Measurements from ENCODE around the gene WFIKKN2.

Gene WFIKKN2

DNA sequence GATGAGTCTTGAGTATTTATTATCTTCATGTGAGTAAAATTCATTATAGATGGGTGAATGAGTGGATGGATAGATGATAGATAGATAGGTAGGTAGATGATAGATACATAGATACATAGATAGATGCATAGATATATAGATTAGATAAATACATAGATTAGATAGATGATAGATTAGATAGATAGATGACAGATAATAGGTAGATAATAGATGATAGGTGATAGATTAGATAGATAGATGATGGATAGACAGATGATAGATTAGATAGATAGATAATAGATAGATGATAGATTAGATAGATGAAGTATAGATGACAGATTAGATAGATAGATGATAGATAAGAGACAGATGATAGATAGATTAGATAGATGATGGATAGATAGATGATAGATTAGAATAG, 21.8 kb upstream of the WFIKKN2 start:
- no peak for DNase-seq

DNA sequence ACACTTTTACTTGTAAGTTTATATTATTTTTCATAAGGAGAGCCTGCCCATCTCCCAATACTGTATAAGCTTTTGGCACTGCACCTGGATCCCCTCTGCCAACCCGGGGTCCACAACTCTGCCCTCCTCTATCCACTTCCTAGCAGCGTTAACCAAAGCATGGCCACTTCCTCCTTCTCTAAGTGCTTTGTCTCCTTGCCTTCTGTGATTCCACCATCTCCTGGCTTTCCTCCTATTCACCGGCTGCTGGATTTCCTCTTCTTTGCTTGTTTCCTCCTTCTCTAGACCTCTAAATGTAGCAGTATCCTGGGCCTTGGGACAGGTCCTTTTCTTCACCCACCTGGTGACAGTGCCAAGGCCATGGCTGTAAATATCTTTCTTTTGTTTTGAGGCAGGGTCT, 20.0 kb upstream of the WFIKKN2 start:
- DNase-seq, result no peak

DNA sequence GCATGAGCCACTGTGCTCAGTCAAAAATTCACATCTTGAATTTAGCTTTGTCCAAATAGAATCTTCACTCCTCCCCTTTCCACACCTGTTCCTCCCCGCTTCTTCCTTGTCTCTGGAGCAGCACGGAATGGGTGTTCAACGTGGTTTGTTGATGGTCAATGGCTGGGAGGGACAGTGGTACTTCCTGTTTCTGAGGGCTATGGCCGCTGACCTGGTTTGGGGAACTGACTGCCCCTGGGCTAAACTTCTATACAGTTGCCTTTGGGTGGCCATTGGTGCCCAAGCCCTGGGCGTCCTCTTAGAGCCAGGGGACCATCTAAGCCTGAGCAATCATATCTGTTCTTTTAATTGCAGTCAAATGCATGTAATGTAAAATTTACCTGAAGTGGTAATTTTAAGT, 19.1 kb upstream of the WFIKKN2 start:
- DNase-seq, result no peak

DNA sequence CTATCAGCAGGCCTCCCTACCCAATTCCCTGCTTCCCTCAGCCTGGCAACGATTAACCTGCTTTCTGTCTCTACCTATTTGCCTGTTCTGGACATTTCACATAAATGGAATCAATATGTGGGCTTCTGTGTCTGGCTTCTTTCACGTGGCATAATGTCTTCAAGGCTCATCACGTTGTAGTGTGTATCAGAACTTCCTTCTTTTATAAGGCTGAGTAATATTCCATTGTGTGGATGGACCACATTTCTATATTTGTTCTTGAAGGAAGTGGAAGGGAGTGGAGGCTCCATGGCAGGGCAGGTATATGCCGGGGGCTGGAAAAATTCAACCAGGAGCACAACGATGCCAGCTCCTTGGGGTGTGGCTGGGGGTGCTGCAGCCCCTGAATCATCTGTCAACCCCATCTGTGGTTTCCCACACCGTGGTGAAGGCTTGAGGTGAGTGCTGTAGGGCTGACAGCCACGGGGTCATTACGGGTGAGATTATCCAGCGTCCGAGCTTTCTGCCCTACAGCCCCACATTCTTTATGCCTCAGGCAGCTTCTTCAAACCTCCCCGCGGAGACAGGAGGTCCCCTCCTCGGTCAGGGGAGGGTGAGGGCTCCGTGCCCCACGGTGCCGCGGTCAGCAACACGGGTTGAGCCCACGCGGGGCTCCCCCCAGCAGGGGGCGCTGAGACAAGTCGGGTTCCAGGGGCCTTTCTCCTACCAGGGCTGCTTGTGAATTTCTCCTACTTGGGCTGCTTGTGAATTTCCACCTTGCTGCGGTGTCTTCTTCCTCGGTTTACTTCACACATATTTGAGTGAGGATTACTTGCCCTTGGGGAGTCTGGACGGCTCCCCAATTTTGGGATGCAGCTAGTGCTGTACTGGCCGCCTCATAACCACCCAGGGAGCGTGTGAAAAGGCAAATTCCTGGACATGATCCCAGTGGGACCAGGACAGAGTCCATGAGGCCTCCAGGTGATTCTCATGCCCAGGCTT, 18.3 kb upstream of the WFIKKN2 start:
- peak; percentile 46 for DNase-seq

DNA sequence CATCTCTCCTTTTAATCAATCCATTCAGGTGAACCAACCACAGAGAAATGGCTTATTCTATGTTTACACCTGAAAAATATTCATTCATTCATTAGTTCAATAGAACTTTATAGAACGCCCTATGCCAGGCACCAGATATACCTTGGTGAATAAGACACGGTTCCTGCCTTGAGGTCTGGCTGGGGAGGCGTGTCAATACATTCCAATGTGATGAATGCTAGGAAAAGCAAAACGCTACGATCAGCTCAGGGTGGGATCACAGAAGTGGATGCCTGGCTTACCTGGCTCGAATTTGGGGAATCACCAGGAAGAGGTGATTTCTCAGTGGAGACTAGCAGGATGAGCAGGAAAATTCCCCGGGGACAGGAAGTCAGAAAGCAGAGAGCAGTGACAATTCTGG, 17.5 kb upstream of the WFIKKN2 start:
- no peak for DNase-seq

DNA sequence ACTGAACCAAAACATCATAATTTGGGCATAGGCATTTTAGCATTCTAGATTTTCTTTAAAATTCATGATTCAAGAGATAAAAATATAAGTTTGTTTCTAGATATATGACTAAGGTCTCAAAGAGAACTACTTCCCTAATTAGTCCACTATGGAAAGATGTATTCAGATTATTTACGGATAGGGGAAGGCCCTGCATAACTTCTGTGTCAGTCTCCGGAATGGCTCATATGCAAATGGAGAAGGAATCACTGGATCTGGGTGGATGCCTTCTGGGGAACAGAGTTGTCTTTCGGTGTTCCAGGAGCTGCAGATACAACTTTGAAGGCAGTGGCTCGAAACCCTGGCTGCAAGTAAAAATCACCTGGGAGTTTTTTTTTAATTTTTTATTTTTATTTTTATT, 17.1 kb upstream of the WFIKKN2 start:
- no peak for DNase-seq

DNA sequence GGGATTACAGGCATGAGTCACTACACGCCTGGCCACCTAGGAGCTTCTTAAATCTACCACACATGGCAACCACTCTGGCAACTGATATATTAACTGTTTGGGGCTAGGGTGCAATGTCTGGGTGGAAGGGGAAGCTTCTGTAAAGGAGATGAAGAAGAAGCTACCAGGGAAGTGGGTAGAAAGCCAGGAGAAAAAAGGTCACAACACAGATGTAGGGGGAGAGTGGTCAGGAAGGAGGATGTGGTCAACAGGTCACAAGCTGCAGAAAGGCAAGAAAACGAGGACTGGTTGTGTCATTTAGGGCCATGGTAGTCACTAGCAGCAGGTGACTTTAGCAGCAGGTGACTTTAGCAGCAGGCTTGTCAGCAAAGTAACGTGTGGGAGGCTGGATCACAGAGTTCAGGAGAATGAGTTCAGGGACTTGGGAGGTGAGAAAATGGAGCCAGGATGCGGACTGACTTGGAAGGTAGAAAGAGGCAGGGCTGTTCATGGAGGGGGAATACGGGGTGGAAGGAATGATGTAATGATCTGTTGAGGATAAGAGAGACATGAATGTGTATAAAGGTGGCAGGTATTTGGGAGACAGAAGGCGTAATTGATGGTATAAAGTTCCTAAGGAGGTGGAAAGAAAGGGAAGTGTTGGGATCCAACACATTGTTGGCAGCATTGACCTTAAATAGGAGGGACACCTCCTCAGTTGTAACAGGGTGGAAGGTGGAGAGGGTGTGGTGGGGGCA, 16.3 kb upstream of the WFIKKN2 start:
- no peak for DNase-seq

DNA sequence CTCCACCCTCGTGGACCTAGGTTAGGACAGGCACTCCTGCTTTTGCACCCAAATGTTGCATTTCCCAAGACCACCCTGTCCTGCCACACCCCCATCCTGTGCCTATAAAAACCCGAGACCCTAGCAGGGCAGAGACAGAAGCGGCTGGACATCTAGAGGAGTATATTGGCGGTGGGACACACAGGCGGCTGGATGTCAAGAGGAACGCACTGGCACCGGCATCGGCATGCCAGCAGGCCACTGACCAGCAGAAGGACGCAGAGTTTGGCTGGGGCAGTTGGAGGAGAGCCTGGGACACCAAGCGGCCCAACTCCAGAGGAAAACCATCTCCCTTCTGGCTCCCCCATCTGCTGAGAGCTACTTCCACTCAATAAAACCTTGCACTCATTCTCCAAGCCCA, 14.7 kb upstream of the WFIKKN2 start:
- DNase-seq, result no peak

DNA sequence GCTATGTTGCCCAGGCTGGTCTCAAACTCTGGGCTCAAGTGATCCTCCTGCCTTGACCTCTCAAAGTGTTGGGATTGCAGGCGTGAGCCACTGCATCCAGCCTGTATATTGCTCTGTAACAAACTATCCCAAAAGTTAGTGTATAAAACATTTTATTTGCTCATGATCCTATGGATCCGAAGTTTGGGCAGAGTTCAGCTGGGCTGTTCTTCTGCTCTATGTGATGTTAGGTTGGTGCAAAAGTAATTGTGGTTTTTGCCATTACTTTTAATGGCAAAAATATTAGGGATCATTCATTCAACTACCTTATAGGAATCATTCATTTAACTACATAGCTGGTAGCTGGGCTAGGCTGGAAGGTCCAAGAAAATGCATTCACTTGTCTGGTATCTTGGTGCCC, 12.8 kb upstream of the WFIKKN2 start:
- no peak for DNase-seq

DNA sequence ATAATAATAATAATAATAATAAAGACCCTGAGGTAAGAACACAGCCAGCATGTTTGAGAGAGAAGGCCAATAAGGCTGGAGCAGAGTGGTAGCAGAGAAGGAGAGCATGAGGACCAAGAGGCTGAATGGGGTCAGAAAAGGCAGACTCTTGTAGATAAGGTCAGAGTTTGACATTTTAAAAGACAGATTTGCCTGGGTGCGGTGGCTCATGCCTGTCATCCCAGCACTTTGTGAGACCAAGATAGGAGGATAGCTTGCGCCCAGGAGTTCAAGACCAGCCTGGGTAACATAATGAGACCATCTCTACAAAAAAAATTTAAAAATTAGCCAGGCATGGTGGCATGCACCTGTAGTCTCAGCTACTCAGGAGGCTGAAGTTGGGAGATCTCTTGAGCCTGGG, 11.0 kb upstream of the WFIKKN2 start:
- no peak for DNase-seq

DNA sequence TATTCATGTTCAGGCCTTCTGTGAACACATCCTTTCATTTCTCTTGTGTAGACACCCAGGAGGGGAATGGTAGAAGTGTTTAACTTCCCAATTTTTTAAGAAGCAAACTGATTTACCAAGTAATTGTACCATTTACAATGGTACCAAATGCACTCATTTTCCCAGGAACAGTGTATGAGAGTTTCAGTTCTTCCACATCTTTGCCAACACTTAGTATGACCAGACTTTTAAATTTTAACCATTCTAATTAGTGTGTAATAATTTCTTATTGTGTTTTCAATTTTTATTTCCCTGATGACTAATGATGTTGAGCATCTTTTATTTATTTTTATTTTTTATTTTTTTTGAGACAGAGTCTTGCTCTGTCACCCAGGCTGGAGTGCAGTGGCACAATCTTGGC, 10.2 kb upstream of the WFIKKN2 start:
- no peak for DNase-seq

DNA sequence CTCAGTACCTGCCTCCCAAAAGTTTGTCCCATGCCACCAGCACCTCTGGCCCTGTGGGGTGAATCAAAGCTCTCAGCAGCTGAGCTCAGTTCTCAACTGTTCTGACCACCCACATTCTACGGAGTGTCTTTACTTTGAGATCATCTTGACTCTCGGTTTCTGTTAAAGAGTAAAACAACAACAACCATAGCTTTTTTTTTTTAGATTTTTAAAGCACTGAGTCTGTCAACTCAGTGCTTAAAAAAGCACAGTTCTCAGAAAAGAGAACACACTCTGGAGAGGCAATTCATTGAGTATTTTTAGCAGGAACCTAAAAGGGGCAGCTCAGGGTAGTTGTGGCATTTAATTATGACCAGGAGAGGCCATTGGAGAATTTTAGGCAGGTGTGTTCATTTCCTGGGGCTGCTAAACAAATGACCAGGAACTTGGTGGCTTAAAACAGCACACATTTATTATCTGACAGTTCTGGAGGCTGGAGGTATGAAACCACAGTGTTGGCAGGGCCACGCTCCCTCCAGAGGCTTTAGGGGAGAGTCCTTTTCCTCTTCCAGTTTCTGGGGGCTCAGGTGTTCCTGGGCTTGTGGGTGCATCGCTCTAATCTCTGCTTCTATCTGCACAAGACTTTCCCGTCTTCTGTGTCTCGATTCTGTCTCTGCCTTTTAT, 6.7 kb upstream of the WFIKKN2 start:
- no peak for DNase-seq

DNA sequence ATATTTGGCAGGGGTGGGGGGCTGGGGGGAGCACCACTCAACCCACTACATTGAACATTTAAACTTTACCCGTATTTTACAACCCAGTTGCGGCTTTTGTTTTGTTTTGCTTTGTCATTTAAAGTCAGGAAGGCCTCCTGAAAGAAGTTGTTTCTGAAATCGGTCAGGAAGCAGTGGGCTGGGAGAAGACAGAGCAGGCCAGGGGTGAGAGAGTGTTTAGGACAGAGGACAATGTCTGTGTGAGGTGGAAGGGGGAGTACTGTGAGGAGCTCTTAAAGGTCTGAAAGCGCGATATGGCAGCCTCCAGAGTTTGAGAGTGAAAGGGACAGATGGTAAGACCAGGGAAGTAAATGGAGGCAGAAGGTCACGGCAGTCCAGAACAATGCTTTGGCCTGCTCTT, 6.1 kb upstream of the WFIKKN2 start:
- DNase-seq, result no peak

DNA sequence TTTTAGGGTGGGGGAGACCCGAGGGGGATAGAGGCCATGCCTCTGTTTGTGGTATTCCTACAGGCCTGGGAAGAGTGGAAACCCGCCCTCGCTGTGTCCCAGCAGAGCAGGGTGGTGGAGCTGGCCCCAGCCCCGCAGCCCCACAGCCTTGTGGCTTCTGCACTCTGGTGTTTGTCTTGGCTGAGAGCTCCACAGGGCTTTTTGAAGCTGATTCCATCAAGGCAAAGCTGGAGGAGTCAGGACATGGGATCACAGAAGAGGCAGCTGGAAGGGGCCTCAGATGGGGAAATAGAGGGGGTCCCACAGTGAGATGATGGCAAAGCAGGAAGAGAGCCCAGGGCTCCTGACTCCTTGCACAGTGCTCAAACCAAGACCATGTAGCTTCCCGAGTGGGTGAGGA, 5.0 kb upstream of the WFIKKN2 start:
- DNase-seq, result no peak

DNA sequence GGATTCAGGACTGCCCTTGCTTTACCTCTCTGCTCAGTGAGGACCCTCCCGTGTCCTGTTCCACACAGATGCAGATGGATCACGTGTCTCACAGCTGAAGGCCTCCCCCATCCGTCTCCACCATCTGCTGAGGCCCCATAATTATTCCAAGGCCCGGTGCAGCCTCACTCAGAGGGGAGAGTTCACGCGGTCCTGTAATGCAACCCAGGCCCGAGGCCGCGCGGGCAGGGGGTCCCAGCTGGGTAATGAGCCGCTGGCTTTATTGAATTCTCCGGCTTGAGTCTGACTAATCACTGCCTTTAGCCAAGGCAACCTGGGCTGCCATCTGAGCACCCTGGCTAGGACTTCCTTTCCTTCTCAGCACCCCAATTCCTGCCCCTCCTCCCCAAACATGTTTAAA, 4.4 kb upstream of the WFIKKN2 start:
- DNase-seq, result no peak

DNA sequence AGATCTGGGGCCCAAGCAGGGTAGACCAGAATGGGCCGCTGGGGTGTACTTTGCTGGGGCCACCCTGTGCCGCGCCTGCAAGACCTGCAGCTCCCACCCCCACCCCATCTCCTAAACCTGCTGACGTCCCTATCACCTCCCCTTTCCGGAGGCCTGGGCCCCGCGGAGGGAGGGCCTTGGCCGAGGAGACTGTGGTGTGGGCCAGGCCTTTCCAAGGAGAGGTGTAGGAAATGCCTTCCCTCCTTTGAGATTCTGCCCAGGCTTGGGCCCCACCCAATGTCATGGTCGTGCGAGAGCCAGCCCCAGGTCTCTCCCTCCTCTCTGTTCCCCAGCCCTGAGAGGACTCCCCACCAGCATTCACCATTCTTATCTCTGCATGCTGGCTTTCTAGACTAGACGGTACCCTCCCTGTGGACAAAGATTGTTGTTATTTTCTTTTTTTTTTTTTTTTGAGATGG, 3.9 kb upstream of the WFIKKN2 start:
- DNase-seq, result no peak

DNA sequence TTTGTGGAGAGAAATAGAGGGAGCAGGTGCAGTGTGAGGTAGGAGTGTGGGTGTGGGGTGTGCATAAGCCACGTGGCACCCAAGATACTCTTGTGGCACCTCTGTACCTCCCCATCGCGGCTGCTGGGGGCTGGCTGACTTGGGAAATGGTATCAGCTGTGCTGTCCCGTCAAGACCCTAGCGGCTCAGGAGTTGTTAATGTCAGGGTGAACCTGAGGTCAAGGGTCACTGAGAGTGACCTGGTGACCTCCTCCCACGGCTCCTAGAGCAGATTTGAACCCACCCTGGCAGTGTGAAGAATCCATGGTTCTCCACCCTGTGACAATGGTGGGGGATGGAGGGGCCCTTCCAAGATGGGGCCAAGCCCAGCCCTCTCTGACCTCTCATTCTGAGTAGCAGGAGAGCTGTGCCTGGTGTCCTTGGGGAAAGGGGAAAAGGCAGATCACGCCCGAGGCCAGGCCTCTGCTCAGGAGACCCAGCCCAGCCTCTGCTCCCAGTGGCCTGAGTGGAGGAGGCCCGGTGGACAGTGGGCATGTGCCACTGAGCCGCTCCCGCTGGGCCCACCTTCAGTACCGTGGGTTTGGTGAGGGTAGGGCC, 3.0 kb upstream of the WFIKKN2 start:
- no peak for DNase-seq

DNA sequence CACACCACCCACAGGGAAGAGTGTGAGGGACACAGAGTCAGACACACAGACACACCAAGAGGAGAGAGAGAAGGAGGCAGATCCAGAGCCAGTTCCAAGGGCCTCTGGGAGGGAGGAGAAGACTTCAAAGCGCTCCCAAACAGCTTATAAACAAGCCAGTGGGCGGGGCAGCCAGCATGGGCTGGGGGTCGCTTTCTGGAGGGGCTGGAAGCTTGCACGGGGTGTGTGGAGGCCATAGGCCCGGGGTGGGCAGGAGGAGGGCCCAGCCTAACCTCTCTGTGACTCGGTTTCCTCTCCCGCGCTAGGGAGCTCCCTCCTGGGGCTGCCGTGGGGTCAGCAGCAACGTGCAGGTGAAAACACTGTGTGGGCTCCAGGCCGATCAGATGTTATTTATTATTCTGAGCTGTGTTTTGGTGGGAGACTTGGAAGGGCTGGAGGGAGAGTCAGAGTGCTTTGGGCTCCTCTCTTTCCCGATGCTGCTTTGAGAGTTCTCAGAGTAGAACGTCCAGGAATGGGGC, 2.5 kb upstream of the WFIKKN2 start:
- DNase-seq, result no peak

DNA sequence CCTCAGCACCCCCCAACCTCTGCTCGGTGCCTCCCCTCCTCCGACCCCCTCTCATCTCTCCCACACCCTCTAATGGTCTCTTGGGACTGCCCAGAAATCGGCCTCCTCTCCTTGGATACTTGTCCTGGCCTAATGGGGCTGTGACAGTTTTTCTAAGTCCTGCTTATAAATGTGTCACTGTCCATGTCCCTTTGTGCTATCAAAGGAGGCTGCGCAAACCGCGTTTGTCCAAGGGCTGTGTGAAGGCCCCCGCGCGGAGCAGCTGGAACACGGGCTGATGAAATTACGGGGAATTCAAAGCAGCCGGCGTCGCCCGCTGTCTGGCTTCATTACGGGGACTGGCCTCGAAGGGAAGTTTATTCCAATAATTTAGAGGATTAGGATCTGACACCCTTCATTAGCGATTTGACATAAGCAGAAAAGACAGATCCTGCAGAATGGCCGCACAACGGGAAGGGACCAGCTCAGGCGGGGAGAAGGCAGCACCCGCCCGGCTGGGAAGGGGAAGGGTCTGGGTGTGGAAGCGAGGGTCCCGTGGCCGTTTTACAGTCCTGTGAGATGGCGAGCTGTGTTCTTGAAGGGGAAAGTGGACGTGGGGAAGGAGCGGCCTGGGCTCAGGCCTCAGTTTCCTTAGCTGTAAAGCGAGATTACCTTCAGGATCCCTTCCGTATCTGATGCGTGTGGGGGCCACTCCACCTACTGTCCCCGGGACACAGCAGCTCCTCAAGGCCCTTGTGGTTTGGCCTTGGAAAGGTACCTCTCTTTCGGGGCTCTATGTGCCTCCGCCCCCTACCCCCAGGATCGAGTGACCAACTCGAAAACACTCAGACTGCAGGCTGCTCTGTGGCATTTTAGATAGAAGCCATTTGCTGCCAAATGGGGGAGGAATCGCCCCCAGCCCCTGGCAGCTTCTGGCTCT, 1.6 kb upstream of the WFIKKN2 start:
- no peak for DNase-seq

DNA sequence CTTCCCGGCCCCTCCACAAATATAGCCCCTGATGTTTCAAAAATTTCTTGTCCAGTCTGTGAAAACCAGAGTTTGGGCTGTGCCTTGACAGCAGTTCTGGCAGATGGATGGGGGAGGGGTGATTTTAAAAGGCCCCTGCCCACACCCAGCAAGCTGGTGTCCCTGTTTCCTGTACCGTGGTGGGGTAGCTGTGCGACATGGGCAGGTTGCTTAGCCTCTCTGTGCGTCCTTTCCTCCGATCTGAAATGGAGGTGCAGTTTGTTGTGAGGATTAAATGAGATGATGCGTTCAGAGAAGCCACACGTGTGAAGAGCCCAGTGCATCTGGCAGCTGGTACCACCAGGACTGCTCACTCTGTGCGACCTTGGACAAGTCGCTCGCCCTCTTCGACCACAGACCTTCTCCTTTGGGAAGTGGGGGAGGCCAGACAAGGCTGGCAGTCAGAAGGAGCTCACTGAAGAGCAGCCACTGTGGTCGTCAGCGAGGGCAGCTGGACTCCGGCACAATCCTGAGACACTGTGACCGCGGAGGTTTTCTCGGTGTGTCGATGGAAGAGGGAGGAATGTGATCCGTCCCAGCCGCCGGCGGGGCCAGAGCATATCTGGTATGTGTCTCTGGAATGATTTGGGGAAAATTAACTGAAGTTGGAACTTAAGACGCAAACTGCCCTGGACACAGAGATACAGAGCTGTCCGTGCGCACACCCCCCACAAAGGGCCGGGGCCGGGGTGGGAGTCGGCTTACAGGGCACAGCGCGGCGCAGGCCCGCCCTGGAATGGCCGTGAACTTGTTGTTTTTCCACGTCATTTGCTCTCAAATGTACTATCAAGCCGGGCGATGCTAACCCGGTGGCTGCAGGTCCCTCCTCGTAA, 721 bp upstream of the WFIKKN2 start:
- DNase-seq, result no peak

DNA sequence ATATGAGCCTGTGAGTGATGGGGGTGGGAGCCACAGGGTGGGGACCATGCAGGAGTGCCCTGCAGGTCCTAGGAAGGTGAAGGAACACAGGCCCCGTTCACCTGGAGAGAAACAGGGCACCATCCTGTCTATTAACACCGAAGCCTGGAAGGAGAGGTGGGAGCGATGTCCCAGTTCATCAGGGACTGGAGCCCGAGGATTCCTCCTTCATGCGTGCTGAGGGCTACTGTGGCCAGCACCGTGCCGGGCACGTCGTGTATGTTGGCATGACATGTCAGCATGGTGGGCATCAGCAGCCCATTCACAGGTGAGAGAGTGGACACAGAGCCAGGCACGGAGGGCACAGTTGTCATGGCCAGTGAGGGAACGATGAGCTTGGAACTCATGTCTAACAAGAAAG, 1.4 kb downstream of the WFIKKN2 start:
- no peak for DNase-seq
